A549 (cell line): ENCODE data around the gene PSEN2. TPM values are rescaled to one million over a fixed set of nuclear protein-coding genes. Genes with fewer than 3 reads are reported as not detected.

ENCODE experiments used
- ATAC-seq, 2 experiments: fragments of 200-7000 bp in 1 of 2; fragments of >200 bp in 1 of 2; cut with Nextera tagmentation in 1 of 2; cut with Tn5 transposase in 1 of 2; 3 replicates each; pipeline versions ENCODE4 v1.8.0 to v1.9.1; 2018 to 2020; ENCODE audit warnings: mild to moderate bottlenecking in 1 of 2, moderate library complexity in 1 of 2
- CTCF ChIA-PET: fragments of 300-600 bp; sonication (Branson Sonifier 250); formaldehyde crosslinking; extraction: SDS; loops from one replicate; lab custom pipeline; 2021; ENCODE audit warnings: antibody characterized with exemption, inconsistent platforms; lab: Yijun Ruan, JAX
- POLR2A ChIA-PET: fragments of 350-600 bp; formaldehyde crosslinking; extraction: SDS; loops from one replicate; lab custom pipeline; 2021; ENCODE audit warnings: antibody characterized with exemption, inconsistent platforms; lab: Yijun Ruan, JAX
- DNase-seq, 2 experiments: peaks; one replicate each; pipeline versions ENCODE4 v3.0.0 to v3.0.0-alpha.2; 2011 to 2016; ENCODE audit warnings: low read depth in 1 of 2, low spot score in 1 of 2
- FAIRE-seq: peaks from 2 replicates; lab custom pipeline; 2011; peaks lifted over from hg19 to GRCh38; lab: Jason Lieb, UNC
- H3K27ac ChIP-seq, 2 experiments: fragments of >200 bp; sonication (Bioruptor Twin); formaldehyde crosslinking; 3 replicates each; pipeline ENCODE4 v1.5.1; 2016 to 2017
- H3K4me1 ChIP-seq: fragments of >200 bp; sonication (Bioruptor Twin); formaldehyde crosslinking; 3 replicates; pipeline ENCODE4 v1.6.1; 2016
- H3K4me2 ChIP-seq: fragments of >200 bp; sonication (Bioruptor Twin); formaldehyde crosslinking; 3 replicates; pipeline ENCODE4 v1.6.1; 2016
- H3K4me3 ChIP-seq: fragments of >200 bp; sonication (Bioruptor Twin); formaldehyde crosslinking; 3 replicates; pipeline ENCODE4 v1.5.1; 2016
- H3K9me3 ChIP-seq: fragments of >200 bp; sonication (Bioruptor Twin); formaldehyde crosslinking; 3 replicates; pipeline ENCODE4 v1.6.1; 2016
- BHLHE40 ChIP-seq: IDR thresholded peaks from 2 replicates; pipeline ENCODE4 v1.6.1; 2012; ENCODE audit warnings: low read depth, low read length, inconsistent platforms
- CBX2 ChIP-seq: fragments of 200-600 bp; sonication (generic); IDR thresholded peaks from 2 replicates; pipeline ENCODE4 v1.6.1; 2016; ENCODE audit warnings: low read depth, mild to moderate bottlenecking, borderline replicate concordance
- CBX8 ChIP-seq: fragments of 200-600 bp; sonication (generic); IDR thresholded peaks from 2 replicates; pipeline ENCODE4 v1.6.1; 2016
- CHD2 ChIP-seq: fragments of 150-350 bp; IDR thresholded peaks from 2 replicates; pipeline ENCODE4 v1.6.1; 2014; ENCODE audit warnings: low read length; ENCODE audit not compliant: partially characterized antibody
- CHD4 ChIP-seq: fragments of 200-600 bp; sonication (generic); IDR thresholded peaks from 2 replicates; pipeline ENCODE4 v1.6.1; 2016; ENCODE audit warnings: antibody characterized with exemption, mild to moderate bottlenecking, borderline replicate concordance
- CTCF ChIP-seq: fragments of >200 bp; sonication (Bioruptor Twin); formaldehyde crosslinking; IDR thresholded peaks from 3 replicates; pipeline ENCODE4 v1.5.1; 2016
- EHF ChIP-seq: fragments of 250-450 bp; sonication (Bioruptor Pico); IDR thresholded peaks from 2 replicates; pipeline ENCODE4 v1.5.0; 2020; ENCODE audit warnings: mild to moderate bottlenecking
- FOSB ChIP-seq: fragments of 250-450 bp; sonication (Bioruptor Pico); IDR thresholded peaks from 2 replicates; pipeline ENCODE4 v1.5.0; 2020; ENCODE audit warnings: mild to moderate bottlenecking, moderate library complexity
- FOXS1 ChIP-seq: fragments of 250-450 bp; sonication (Bioruptor Pico); IDR thresholded peaks from 2 replicates; pipeline ENCODE4 v1.5.0; 2020; ENCODE audit warnings: mild to moderate bottlenecking, moderate library complexity
- GATA3 ChIP-seq: IDR thresholded peaks from 2 replicates; pipeline ENCODE4 v1.6.1; 2012; ENCODE audit warnings: borderline replicate concordance
- HDAC2 ChIP-seq: fragments of 200-600 bp; sonication (generic); IDR thresholded peaks from 2 replicates; pipeline ENCODE4 v1.6.1; 2016
- HES2 ChIP-seq: fragments of >200 bp; sonication (Bioruptor Twin); formaldehyde crosslinking; IDR thresholded peaks from 2 replicates; pipeline ENCODE4 v1.6.1; 2016
- HEYL ChIP-seq: fragments of 250-450 bp; sonication (Bioruptor Pico); IDR thresholded peaks from 2 replicates; pipeline ENCODE4 v1.8.0; 2021; ENCODE audit warnings: mild to moderate bottlenecking, moderate library complexity
- HOXA7 ChIP-seq: fragments of 250-450 bp; sonication (Bioruptor Pico); IDR thresholded peaks from 2 replicates; pipeline ENCODE4 v1.5.0; 2020; ENCODE audit warnings: mild to moderate bottlenecking, moderate library complexity
- HOXB5 ChIP-seq: fragments of 250-450 bp; sonication (Bioruptor Pico); IDR thresholded peaks from 2 replicates; pipeline ENCODE4 v1.5.0; 2020; ENCODE audit warnings: mild to moderate bottlenecking, moderate library complexity
- JUN ChIP-seq, 2 experiments: fragments of >200 bp; sonication (Bioruptor Twin); formaldehyde crosslinking; IDR thresholded peaks; 2 replicates in 1 of 2; 3 replicates in 1 of 2; pipeline ENCODE4 v1.6.1; 2016 to 2017
- KDM5A ChIP-seq: fragments of 200-600 bp; sonication (generic); IDR thresholded peaks from 2 replicates; pipeline ENCODE4 v1.6.1; 2016; ENCODE audit warnings: antibody characterized with exemption, mild to moderate bottlenecking
- MAFK ChIP-seq: fragments of 450-650 bp; IDR thresholded peaks from 2 replicates; pipeline ENCODE4 v1.6.1; 2014; ENCODE audit not compliant: partially characterized antibody
- NPAS2 ChIP-seq: fragments of 250-450 bp; sonication (Bioruptor Pico); IDR thresholded peaks from 2 replicates; pipeline ENCODE4 v1.8.0; 2022; ENCODE audit warnings: mild to moderate bottlenecking, moderate library complexity, borderline replicate concordance
- PHF8 ChIP-seq: fragments of 200-600 bp; sonication (generic); IDR thresholded peaks from 2 replicates; pipeline ENCODE4 v1.6.1; 2016; ENCODE audit warnings: low read depth, mild to moderate bottlenecking, antibody characterized with exemption, moderate library complexity, borderline replicate concordance
- POLR2A ChIP-seq: IDR thresholded peaks from 2 replicates; pipeline ENCODE4 v1.6.1; 2012; ENCODE audit warnings: mild to moderate bottlenecking, low read length
- RCOR1 ChIP-seq: fragments of 150-350 bp; IDR thresholded peaks from 2 replicates; pipeline ENCODE4 v1.6.1; 2014; ENCODE audit warnings: antibody characterized with exemption, low read length, low read depth
- RFX5 ChIP-seq: fragments of 450-650 bp; IDR thresholded peaks from 2 replicates; pipeline ENCODE4 v1.7.1; 2014; ENCODE audit warnings: antibody characterized with exemption, mild to moderate bottlenecking, moderate library complexity
- SMC3 ChIP-seq: fragments of >200 bp; sonication (Bioruptor Twin); formaldehyde crosslinking; IDR thresholded peaks from 3 replicates; pipeline ENCODE4 v1.6.1; 2018; ENCODE audit warnings: inconsistent platforms
- SREBF2 ChIP-seq: fragments of 450-650 bp; IDR thresholded peaks from 2 replicates; pipeline ENCODE4 v1.6.1; 2014; ENCODE audit warnings: mild to moderate bottlenecking, moderate library complexity
- TFCP2L1 ChIP-seq: fragments of 250-450 bp; sonication (Bioruptor Pico); IDR thresholded peaks from 2 replicates; pipeline ENCODE4 v1.5.0; 2021; ENCODE audit warnings: mild to moderate bottlenecking
- TP53 ChIP-seq: fragments of 250-450 bp; sonication (Bioruptor Pico); IDR thresholded peaks from 2 replicates; pipeline ENCODE4 v1.5.0; 2021; ENCODE audit warnings: mild to moderate bottlenecking, moderate library complexity
- ZC3H11A ChIP-seq: fragments of 450-650 bp; IDR thresholded peaks from 2 replicates; pipeline ENCODE4 v1.6.1; 2014; ENCODE audit warnings: antibody characterized with exemption, mild to moderate bottlenecking
- ZSCAN20 ChIP-seq: fragments of 250-450 bp; sonication (Bioruptor Pico); IDR thresholded peaks from 2 replicates; pipeline ENCODE4 v1.8.0; 2022; ENCODE audit warnings: mild to moderate bottlenecking, moderate library complexity
- WGBS: methylation state at CpG from one replicate; pipeline ENCODE4 v1.1.6; 2017; ENCODE audit errors: missing lambda C conversion rate; 5-methylcytosine and 5-hydroxymethylcytosine counted together
- polyA plus RNA-seq, 4 experiments: library from polyadenylated mRNA; depleted of rRNA in 3 of 4; stranded (reverse); fragments of >200 nt; fragmentation: RNase III in 1 of 4; extraction: RNeasy Plus Mini Kit Qiagen cat#74134 plus additional on column Dnase treatment in 1 of 4; gene quantifications; 2 replicates in 3 of 4; 3 replicates in 1 of 4; pipeline ENCODE4 v1.2.3, GENCODE V29; 2011 to 2017
- TF ChIP-seq, protein P1 (sequence below): IDR thresholded peaks from 2 replicates; pipeline ENCODE4 v1.6.1; 2012
- TF ChIP-seq, protein P2 (sequence below): fragments of 150-350 bp; IDR thresholded peaks from 2 replicates; pipeline ENCODE4 v1.6.1; 2014; ENCODE audit warnings: low read depth, mild to moderate bottlenecking, low read length

PSEN2 gene
- polyA plus RNA-seq, 2 of the 4 experiments (the other 2 are of a cell fraction), result 23.4 to 24.2 TPM

DNA sequence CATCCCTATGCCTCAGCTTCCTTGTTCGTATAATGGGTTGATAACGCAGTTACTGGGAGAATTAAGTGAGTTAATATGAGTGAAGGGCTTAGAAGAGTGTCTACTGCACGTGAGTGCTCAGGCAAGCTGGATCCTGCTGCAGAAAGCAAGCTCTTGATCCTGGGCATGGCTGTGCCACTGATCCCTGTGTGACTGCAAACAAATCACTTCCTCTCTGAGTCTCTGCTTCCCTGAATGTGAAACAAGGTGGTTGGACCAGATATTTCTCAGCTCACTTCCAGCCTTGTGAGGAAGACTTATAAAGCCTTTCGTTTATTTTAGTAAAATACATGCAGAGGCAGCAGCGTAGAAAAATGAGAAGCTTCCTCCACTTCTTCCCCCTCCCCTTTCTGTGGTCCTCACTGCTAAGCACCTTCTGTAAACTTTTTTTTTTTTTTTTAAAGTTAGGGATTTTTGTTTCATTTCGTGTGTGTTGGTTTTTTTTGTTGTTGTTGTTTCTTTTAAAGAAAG lies 13.8 kb downstream of the PSEN2 start:
- ChIA-PET POLR2A (no interaction called here), CTCF (interaction anchor here (0.7 kb wide), 1 partner anchor 157 kb away, joined by 3 read pairs; no protein-coding TSS in a partner anchor)
- Histone ChIP-seq H3K9me3 (no peaks in the 10 kb centered on the region), H3K4me3 (no peak overlapping the region), H3K27ac (no peak overlapping the region), H3K4me2 (no peak overlapping the region)
- no peak for TF ChIP-seq RCOR1
- TF ChIP-seq HDAC2, result no peak
- no peak for TF ChIP-seq CBX2
- no peak for TF ChIP-seq KDM5A
- TF ChIP-seq SREBF2, result no peak
- TF ChIP-seq CHD2, result no peak
- no peak for TF ChIP-seq POLR2A
- no peak for TF ChIP-seq HES2
- no peak for TF ChIP-seq SMC3
- TF ChIP-seq, protein P1, sequence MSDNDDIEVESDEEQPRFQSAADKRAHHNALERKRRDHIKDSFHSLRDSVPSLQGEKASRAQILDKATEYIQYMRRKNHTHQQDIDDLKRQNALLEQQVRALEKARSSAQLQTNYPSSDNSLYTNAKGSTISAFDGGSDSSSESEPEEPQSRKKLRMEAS, result no peak
- TF ChIP-seq PHF8, result no peak
- no peak for TF ChIP-seq JUN (IDR thresholded peaks at IDR 0.05)
- TF ChIP-seq TFCP2L1 (CRISPR knock-in tag), result no peak
- no peak for TF ChIP-seq RFX5
- TF ChIP-seq BHLHE40, result no peak
- no peak for TF ChIP-seq HEYL (CRISPR knock-in tag)
- TF ChIP-seq ZSCAN20, result no peak
- TF ChIP-seq EHF (CRISPR knock-in tag), result no peak
- TF ChIP-seq FOSB, result no peak
- TF ChIP-seq, all 56 proteins: peak for 0
- no peak for FAIRE-seq
- peaks cover 5% of the 10 kb centered on the region; the same call in 2 of the 3 replicates for H3K4me1 ChIP-seq
- WGBS, result 77% methylated on average over 6 of the region's 6 CpGs
- no peak for DNase-seq
- ATAC-seq, result no peak

DNA sequence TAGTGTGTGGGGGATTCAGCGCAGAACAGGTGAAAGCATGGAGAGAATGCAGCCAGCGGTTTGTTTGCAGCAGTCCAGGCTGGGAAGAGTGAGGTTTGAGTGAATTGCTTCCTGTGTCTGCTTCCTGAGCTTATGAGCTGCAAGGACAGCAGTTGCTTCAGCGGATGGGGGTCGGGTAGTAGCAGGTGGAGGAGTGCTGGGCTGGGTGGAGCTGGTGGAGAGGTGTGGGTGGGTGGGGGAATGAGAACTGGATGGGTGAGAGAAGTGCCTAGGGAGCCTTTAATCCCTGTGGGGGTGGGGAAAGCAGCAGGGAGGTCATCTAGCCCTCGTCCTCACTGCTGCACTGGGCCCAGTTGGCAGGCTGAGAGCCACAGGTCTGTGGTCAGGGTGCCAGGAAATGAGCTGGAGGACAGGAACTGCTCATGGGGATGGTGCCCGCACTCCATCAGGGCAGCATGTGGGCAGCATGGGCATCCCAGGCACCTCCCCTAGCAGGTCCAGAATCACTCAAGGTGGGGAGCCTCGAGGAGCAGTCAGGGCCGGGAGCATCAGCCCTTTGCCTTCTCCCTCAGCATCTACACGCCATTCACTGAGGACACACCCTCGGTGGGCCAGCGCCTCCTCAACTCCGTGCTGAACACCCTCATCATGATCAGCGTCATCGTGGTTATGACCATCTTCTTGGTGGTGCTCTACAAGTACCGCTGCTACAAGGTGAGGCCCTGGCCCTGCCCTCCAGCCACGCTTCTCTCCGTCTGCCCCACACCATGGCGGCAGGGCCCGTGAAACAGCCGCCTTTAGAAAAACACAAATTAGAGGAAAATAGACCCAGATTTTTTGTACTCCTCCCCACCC lies 14.8 kb downstream of the PSEN2 start:
- Histone ChIP-seq H3K27ac (no peak overlapping the region), H3K9me3 (no peaks in the 10 kb centered on the region), H3K4me1 (peaks cover 5% of the 10 kb centered on the region; the same call in 2 of the 3 replicates), H3K4me3 (no peak overlapping the region), H3K4me2 (no peak overlapping the region)
- CTCF ChIA-PET, result interaction anchor here (0.7 to 0.9 kb wide), 2 partner anchors 28 to 158 kb away, joined by 3 read pairs; no protein-coding TSS in a partner anchor
- POLR2A ChIA-PET, result no interaction called here
- TF ChIP-seq SREBF2, result no peak
- no peak for TF ChIP-seq ZC3H11A
- no peak for TF ChIP-seq ZSCAN20
- no peak for TF ChIP-seq TP53 (CRISPR knock-in tag)
- TF ChIP-seq SMC3, result no peak
- TF ChIP-seq, protein P2, sequence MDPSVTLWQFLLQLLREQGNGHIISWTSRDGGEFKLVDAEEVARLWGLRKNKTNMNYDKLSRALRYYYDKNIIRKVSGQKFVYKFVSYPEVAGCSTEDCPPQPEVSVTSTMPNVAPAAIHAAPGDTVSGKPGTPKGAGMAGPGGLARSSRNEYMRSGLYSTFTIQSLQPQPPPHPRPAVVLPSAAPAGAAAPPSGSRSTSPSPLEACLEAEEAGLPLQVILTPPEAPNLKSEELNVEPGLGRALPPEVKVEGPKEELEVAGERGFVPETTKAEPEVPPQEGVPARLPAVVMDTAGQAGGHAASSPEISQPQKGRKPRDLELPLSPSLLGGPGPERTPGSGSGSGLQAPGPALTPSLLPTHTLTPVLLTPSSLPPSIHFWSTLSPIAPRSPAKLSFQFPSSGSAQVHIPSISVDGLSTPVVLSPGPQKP, result no peak
- TF ChIP-seq HEYL (CRISPR knock-in tag), result no peak
- no peak for TF ChIP-seq CBX8
- TF ChIP-seq CTCF, result no peak
- no peak for TF ChIP-seq HOXA7 (CRISPR knock-in tag)
- no peak for TF ChIP-seq GATA3
- TF ChIP-seq HOXB5, result no peak
- TF ChIP-seq RFX5, result no peak
- TF ChIP-seq NPAS2 (CRISPR knock-in tag), result no peak
- TF ChIP-seq MAFK, result no peak
- no peak for TF ChIP-seq HDAC2
- no peak for TF ChIP-seq HES2
- TF ChIP-seq FOXS1, result no peak
- no peak for TF ChIP-seq CHD4
- 85% methylated on average over 20 of the region's 20 CpGs for WGBS
- FAIRE-seq (no peak), DNase-seq (no peak), ATAC-seq (no peak)
